NCI-H1436 (cell line): ENCODE results near the gene NSMCE1.

Source experiments
- DNase-seq: peaks from one replicate; lab custom pipeline; 2025; lab: John Stamatoyannopoulos, UW

The NSMCE1 gene

DNA sequence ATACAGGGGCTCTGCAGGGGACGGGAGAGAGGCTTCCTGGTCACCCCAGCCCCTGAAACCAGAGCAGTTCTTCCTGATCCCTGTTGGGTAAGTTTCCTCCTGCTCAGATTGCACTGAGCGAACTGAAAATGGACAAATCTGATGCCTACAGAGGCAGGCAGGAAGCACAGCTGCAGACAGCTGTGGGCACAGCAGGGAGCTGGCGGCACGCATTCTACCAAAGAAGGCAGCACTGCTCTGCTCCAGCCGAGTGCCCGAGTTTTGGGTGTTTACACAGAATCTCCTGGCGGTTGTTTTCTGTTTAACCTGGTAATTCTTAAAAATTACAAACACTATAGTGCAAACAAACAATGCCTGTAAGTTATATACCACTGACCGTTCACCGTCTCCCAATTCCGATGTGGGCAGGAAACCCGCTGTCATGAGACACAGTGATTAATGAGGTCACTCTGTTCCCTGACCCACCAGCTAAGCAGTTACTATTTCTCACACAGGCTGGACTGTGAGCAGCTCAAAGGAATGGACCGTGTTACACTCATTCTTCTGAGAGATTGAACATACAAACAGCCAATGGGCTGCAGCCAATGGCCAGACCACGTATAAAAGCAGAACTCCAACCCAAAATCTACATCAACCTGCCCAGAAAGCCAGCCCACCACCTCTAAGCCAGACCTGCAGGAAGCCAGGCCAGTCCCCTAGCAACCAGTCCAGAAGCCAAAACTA lies 25.5 kb downstream of the NSMCE1 start:
- DNase-seq: no peak

DNA sequence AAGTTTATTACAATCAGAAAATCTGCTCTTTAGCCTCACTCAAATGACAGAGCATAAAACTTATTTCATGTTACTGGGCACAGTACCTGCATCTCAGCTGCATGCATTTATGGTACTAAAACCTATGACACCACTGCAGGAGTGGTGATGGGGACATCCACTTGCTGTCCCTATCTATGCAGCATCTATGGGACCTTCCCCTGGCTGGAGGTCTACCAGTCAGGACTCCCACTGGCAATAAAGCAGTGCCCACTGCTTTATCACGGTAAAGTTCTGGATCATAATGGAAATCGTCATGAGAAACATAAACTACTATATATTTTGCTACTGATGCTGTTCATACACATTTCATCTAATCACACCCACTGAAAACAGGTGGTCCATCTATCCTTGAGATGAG lies 26.2 kb downstream of the NSMCE1 start:
- no peak for DNase-seq

GRCh38 chr16:27241658-27242057 lies 26.9 kb downstream of the NSMCE1 start:
- DNase-seq: no peak

DNA sequence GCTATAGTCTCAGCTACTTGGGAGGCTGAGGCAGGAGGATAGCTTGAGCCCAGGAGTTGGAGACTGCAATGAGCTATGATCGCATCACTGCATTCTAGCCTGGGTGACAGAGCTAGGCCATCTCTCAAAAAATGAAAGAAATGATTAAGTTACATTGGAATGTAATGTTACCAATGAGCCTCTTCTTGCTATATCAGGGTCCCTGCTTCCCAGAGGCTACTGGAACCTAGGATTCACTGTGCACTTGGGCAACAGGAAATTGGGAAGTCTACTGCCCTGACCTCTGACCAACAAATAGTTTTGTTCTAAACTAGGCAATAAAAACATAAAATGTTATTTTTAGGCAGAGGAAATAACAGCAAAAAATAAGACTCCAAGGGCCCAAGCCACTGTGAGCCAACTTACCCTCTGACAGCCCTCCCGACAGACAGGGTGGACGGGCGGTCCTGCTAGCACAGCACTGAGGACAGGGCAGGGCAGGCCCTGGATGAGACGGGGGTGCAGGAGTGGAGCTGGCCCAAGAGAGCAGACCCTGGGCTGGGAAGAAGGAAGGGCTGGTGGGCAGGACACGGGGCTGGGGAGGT lies 27.5 kb downstream of the NSMCE1 start:
- no peak for DNase-seq

DNA sequence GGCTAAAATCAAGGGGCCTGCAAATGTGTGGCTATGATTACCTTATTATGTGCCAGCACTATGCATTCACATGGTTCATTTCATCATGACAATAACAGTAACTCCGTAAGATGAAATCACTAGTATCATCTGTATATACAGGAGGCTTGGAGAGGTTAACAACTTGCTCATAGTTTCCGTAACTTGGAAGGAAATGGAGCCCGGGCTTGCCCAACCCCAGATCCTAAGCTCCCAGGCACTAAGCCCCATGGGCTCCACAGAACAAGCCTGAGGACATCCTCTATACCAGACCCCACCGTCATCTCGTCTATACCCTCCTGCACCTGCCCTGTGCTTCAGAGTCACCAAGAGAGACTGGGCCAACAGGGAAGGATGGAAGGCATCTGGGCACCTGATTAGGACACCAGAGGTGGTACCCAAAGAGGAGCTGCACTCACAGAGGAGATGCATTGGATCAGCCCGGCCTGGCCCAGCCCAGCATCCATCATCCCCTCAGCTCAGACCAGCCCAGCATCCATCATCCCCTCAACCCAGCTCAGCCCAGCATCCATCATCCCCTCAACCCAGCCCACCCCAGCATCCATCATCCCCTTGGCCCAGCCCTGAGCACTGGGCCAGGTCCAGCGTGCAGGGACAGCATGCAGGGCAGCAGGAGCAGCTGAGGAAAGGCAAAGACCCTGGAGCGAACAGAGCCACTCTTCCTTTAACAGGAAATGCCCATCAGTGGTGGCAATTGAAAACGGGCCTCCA lies 28.5 kb downstream of the NSMCE1 start:
- DNase-seq: no peak

GRCh38 chr16:27239026-27239425 lies 29.5 kb downstream of the NSMCE1 start:
- no peak for DNase-seq

DNA sequence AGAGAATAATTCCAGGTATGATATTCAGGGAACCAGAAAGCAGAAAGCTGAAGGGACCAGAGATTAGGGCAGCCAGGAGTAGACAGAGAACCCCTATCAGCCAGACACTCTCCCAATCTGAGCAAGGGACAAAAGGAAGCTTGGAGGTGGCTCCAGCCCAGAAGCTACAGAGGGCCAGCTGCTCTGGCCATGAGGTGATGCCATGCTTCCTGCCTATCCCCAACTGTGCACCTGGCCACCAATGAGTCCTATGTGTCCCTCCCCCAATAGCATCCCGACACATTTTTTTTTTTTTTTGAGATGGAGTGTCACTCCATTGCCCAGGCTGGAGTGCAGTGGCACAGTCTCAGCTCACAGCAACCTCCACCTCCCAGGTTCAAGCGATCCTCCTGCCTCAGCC lies 30.0 kb downstream of the NSMCE1 start:
- DNase-seq: no peak

DNA sequence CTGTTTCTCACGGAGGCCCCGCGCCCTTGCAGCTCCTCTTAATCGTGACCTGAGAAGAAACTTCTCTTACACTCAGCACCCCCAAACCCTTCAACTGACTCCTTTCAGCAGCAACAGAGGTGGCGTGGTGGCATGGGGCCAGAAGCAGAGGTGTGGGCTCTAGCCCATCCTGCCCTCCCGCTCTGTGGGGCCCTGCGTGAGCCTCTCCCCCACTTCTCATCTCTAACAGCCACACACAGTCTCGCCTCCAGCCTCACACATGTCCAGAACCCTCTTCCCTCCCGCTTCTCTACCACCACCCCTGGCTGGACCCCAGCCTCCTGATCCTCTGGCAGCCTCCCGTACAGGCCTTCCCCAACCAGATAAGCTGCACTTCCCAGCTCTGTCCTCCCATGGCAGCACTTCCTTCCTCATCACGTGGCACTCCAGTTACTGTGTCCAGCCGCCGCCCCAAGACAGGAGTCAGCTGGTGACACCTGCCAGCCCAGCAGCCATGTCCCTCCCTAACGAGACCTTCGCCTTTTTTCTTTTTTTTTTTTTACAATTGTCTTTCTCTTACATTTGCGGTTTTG lies 30.5 kb downstream of the NSMCE1 start:
- DNase-seq: no peak

DNA sequence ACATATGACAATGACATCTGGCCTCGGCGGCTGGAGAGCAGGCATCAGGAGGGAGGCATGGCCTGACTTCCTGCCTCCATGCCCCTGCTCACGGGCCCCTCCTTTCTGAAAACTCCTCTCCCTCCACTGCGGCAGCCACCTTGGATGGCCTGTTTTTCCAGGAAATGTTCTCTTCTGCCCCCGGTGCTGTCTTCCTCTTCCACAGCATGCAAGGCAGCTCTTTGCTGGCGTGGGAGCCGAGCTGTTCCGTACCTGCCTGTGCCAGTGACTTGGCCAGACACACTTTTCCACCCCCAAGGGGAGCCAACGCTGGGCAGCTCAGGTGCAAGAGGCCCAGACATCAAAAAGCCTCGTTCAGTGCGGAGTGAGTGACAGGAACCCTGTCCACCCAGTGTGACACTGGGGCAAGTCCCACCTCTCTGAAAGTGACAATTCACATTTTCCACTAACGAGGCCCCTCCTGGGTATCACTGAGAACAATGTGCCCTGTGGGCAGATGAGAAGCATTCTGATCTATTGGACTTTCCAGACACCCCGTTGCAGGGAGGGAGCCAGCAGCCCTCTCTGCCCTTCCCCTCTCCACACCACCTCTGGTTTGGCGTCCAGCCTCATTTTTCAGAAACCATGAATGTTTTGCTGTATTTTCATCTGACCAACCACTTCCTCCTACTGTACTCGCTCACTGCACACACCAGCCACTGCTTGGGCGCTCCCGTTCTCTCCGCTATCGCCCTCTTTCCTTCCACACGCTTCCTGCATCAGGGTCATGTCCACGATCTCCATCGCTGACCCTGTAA lies 31.2 kb downstream of the NSMCE1 start:
- no peak for DNase-seq

- no peak for DNase-seq
Observed at GRCh38 chr16:27236635-27237218, 31.8 kb downstream of the NSMCE1 start.

DNA sequence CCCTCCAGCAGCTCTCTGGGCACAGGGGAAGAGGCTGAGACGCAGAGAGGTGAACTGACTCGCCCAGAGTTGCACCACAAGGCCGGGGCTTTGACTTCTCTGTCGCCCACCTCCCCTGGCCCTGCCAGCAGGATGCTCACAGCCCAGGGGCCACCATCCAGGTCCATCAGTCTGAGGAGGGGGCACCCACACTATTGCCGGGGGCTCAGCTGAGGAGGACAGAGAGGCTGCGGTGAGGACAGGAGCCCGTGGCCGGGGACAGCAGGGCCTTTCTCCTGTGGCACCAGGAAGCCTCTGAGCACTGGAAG lies 32.7 kb downstream of the NSMCE1 start:
- no peak for DNase-seq

DNA sequence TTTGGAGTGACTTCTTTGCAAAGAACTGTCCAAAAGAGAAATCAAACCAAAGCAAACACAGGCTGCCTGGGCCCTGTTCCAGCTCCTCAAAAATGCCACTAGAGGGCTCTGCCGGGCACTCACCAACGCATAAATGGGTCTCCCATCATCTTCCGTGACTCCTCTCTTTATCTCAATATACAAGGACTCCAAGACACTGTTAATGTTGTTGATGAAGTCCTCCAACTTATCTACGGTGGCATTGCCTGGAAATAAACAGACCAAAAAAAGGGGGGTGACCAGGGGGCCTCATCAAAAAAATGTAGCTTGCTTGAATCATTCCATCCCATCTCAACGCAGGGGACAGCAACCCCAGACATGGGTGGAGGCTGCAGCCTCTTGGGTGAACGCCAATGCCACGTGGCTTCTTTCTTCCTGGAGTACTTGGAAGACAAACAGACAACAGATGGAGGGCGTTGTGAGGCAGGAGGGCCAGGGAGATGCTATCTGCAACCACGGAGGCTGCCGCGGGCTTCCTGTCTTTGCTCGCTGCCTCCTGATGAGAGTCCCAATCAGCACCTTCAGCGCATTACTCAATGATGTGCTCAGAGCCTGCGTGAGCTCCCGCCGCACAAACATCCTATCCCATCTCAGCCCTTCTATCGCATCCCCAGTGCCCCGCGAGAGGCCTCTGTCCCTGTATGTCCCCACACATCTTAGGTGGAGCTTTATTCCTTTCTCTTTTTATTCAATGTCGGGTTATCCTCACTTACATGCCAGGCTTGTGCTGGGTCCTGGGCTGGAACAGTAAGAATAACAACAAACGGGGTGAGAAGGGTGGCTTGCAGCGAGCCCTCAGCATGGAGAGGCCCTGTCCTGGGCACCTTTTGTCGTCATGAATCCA lies 33.3 kb downstream of the NSMCE1 start:
- DNase-seq: peak; percentile 62

- no peak for DNase-seq
Observed at GRCh38 chr16:27234603-27235002, 34.0 kb downstream of the NSMCE1 start.

DNA sequence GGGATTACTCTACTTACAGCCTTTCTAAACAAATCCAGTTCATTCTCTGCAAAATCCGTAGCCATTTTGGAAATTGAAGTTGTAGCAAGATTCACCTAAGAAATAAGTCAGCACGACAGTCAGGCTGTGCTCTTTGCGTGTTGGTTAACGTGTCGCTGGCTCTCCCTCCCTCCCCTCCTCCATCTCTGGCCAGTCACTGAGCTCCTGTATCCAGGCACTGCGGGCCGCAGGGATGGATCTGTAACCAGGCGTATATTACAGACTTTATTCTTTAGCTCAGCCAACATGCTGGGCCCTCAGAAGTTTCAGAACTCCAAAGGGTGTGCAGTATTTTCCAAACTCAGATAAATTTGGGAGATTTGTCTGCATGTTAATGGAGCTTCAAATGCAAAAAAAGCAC lies 34.4 kb downstream of the NSMCE1 start:
- no peak for DNase-seq

DNA sequence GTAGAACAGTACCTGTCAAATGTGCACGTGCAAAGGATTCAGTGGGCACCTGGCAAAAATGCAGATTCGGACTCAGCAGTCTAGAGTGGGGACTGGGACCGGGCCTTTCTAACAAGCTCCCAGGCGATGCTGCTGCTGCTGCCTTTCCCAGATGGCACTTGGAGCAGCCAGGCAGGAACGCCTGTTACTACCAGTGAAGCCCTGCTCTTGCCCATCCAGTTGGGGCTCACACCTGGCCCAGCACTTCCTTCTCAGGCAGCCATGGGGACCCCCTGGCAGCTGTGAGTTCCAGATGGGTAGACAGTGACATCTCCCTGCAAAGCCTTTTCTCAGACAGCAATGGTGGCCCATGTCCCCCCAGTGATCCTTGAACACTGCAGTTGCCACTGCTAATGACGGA lies 34.8 kb downstream of the NSMCE1 start:
- DNase-seq: no peak

DNA sequence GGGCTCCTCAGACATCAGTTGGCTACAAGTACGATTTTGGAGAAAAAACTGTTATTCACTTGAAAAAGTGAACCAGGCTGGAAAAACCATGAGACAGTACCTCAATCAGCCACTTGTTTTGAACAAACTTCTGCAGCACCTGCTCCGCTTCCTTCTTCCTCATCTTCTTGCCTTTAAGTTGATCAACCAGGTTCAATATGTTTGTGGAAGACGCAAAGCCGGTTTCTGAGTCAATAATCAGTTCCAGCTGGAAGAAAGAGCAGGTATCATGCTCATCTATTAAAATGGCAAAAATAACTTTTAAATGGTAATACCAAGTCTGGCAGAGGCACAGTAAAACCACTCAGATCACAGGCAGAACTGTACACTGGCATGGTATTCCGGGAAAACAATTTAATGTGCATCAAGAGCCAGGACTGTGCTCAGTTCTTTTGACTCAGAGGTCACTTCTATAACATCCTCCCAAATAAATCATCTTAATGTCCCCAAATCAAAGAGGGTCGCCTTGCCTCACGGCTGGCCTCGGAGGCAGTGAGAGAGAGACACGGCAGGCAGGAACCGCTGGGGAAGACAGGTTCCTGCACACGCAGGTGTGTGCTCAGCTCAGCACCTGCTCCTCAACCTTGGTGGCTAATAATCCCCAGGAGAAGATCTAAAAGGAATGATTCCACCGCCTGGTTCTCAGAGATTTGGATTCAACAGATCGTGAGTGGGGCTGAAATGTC lies 35.5 kb downstream of the NSMCE1 start:
- DNase-seq: no peak

DNA sequence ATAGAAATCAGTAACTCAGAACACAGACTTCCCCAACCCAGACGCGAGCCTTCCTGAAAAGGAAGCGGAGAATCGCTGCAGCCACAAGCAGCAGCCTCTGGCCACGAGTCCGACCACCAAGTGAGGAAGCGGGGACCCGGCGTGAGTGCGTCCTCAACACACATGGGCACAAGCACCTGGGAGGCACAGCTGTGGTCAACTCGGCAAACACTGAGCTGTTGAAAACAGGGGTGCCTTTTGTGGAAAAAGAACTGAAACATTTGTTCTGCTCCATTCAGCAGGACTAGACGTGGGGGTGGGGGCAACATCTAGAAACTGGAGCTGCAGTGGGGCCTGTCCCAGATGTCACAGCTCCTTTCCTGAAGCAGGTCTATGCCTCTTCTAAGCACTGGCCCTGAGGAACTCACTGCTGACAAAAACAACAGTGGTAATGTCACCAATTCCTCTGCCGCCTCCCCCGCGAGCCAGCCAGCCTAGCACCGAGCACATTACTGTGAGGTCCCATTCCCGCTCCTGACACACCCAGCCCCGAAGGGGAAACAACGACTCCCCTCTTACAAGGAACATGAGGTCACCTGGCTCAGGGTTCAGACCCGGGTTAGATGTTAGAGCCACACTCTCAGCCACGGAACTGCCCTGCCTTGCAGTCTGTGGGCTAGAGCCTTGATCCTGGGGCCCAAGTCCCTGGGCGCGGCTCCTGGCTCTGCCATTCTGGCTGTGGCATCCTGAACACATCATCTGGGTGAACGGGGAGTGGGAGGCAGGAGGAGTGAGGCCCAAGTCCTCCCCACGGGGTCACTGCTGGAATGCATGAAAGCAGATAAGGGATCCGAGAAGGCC lies 36.3 kb downstream of the NSMCE1 start:
- DNase-seq: no peak

- no peak for DNase-seq
Observed at GRCh38 chr16:27231692-27232060, 36.9 kb downstream of the NSMCE1 start.

GRCh38 chr16:27230562-27231001 lies 38.0 kb downstream of the NSMCE1 start:
- no peak for DNase-seq
